HEK293 (cell line): ENCODE measurements around the gene HDAC10.

ENCODE experiments used
- CTCF ChIA-PET: fragments of 350-600 bp; formaldehyde crosslinking; extraction: SDS; loops from one replicate; lab custom pipeline; 2021; ENCODE audit warnings: antibody characterized with exemption; lab: Yijun Ruan, JAX
- POLR2A ChIA-PET: fragments of 300-600 bp; formaldehyde crosslinking; extraction: SDS; loops from one replicate; lab custom pipeline; 2020; ENCODE audit warnings: antibody characterized with exemption, inconsistent platforms; lab: Yijun Ruan, JAX
- H3K27ac ChIP-seq: fragments of 200-500 bp; sonication (Bioruptor generic); 2 replicates; pipeline ENCODE4 v1.5.1; 2014; ENCODE audit warnings: low read depth, low read length, control low read depth, inconsistent platforms; ENCODE audit errors: extremely low read depth
- H3K36me3 ChIP-seq, 2 experiments: fragments of 200-500 bp in 1 of 2; sonication (Bioruptor generic) in 1 of 2; 1 replicate in 1 of 2; 2 replicates in 1 of 2; pipeline ENCODE4 v1.5.1; 2014 to 2017; ENCODE audit warnings: inconsistent platforms in 2 of 2, low read length in 2 of 2; ENCODE audit not compliant: control insufficient read depth in 2 of 2, insufficient read depth in 1 of 2
- H3K4me1 ChIP-seq: fragments of 200-500 bp; sonication (Bioruptor generic); 2 replicates; pipeline ENCODE4 v1.5.1; 2014; ENCODE audit warnings: mild to moderate bottlenecking, low read length, inconsistent platforms; ENCODE audit not compliant: control insufficient read depth, insufficient read depth
- H3K4me3 ChIP-seq: 2 replicates; pipeline ENCODE4 v1.5.1; 2011; ENCODE audit warnings: low read depth, mild to moderate bottlenecking, control low read depth, low read length, moderate library complexity
- H3K9me3 ChIP-seq: fragments of 200-500 bp; sonication (Bioruptor generic); 2 replicates; pipeline ENCODE4 v1.5.1; 2014; ENCODE audit warnings: low read depth, low read length, inconsistent platforms; ENCODE audit not compliant: control insufficient read depth, insufficient read depth
- GLIS1 ChIP-seq: fragments of 450-650 bp; formaldehyde crosslinking; IDR thresholded peaks from 2 replicates; pipeline ENCODE4 v1.5.1; 2016; ENCODE audit warnings: missing biosample characterization, missing genetic modification characterization
- KLF1 ChIP-seq: fragments of 450-650 bp; formaldehyde crosslinking; IDR thresholded peaks from 2 replicates; pipeline ENCODE4 v1.5.1; 2016; ENCODE audit warnings: missing biosample characterization, missing genetic modification characterization
- KLF8 ChIP-seq: fragments of 450-650 bp; formaldehyde crosslinking; IDR thresholded peaks from 2 replicates; pipeline ENCODE4 v1.5.1; 2016; ENCODE audit warnings: missing biosample characterization, missing genetic modification characterization
- PATZ1 ChIP-seq: fragments of 450-650 bp; formaldehyde crosslinking; IDR thresholded peaks from 2 replicates; pipeline ENCODE4 v1.5.1; 2016; ENCODE audit warnings: missing biosample characterization, missing genetic modification characterization
- SALL2 ChIP-seq: fragments of 450-650 bp; formaldehyde crosslinking; IDR thresholded peaks from 2 replicates; pipeline ENCODE4 v1.5.0; 2017; ENCODE audit warnings: missing biosample characterization, mild to moderate bottlenecking, missing genetic modification characterization, borderline replicate concordance
- SP2 ChIP-seq: fragments of 450-650 bp; formaldehyde crosslinking; IDR thresholded peaks from 2 replicates; pipeline ENCODE4 v1.5.1; 2016; ENCODE audit warnings: missing biosample characterization, missing genetic modification characterization
- SP3 ChIP-seq: fragments of 450-650 bp; formaldehyde crosslinking; IDR thresholded peaks from 2 replicates; pipeline ENCODE4 v1.5.1; 2016; ENCODE audit warnings: missing biosample characterization, missing genetic modification characterization
- ZBTB21 ChIP-seq: fragments of 450-650 bp; formaldehyde crosslinking; IDR thresholded peaks from 2 replicates; pipeline ENCODE4 v1.5.1; 2017; ENCODE audit warnings: missing biosample characterization, missing genetic modification characterization
- ZEB2 ChIP-seq: fragments of 450-650 bp; formaldehyde crosslinking; IDR thresholded peaks from 2 replicates; pipeline ENCODE4 v1.5.1; 2016; ENCODE audit warnings: missing biosample characterization, missing genetic modification characterization
- ZFP69B ChIP-seq: fragments of 450-650 bp; formaldehyde crosslinking; IDR thresholded peaks from 2 replicates; pipeline ENCODE4 v1.5.1; 2016; ENCODE audit warnings: missing biosample characterization, missing genetic modification characterization
- ZNF174 ChIP-seq: fragments of 450-650 bp; formaldehyde crosslinking; IDR thresholded peaks from 2 replicates; pipeline ENCODE4 v1.5.0; 2017; ENCODE audit warnings: missing biosample characterization, mild to moderate bottlenecking, missing genetic modification characterization
- ZNF19 ChIP-seq: fragments of 450-650 bp; formaldehyde crosslinking; IDR thresholded peaks from 2 replicates; pipeline ENCODE4; 2016; ENCODE audit warnings: missing biosample characterization, missing genetic modification characterization, low read depth
- ZNF350 ChIP-seq: fragments of 450-650 bp; formaldehyde crosslinking; IDR thresholded peaks from 2 replicates; pipeline ENCODE4 v1.5.0; 2017; ENCODE audit warnings: missing biosample characterization, mild to moderate bottlenecking, missing genetic modification characterization
- ZNF488 ChIP-seq: fragments of 450-650 bp; formaldehyde crosslinking; IDR thresholded peaks from 2 replicates; pipeline ENCODE4 v1.5.1; 2016; ENCODE audit warnings: missing biosample characterization, missing genetic modification characterization
- ZNF501 ChIP-seq: fragments of 450-650 bp; formaldehyde crosslinking; IDR thresholded peaks from 2 replicates; pipeline ENCODE4 v1.5.1; 2016; ENCODE audit warnings: missing biosample characterization, missing genetic modification characterization
- ZNF585B ChIP-seq: fragments of 450-650 bp; formaldehyde crosslinking; IDR thresholded peaks from 2 replicates; pipeline ENCODE4 v1.5.1; 2016; ENCODE audit warnings: missing biosample characterization, missing genetic modification characterization
- ZNF596 ChIP-seq: fragments of 450-650 bp; IDR thresholded peaks from 2 replicates; pipeline ENCODE4 v1.5.0; 2018; ENCODE audit warnings: missing biosample characterization, mild to moderate bottlenecking, missing genetic modification characterization, moderate library complexity
- ZNF600 ChIP-seq: fragments of 450-650 bp; formaldehyde crosslinking; IDR thresholded peaks from 2 replicates; pipeline ENCODE4 v1.5.1; 2016; ENCODE audit warnings: missing biosample characterization, missing genetic modification characterization
- ZNF629 ChIP-seq: fragments of 450-650 bp; formaldehyde crosslinking; IDR thresholded peaks from 2 replicates; pipeline ENCODE4 v1.5.1; 2017; ENCODE audit warnings: missing biosample characterization, missing genetic modification characterization
- ZNF768 ChIP-seq: fragments of 450-650 bp; formaldehyde crosslinking; IDR thresholded peaks from 2 replicates; pipeline ENCODE4 v1.5.1; 2018; ENCODE audit warnings: missing biosample characterization, mild to moderate bottlenecking, missing genetic modification characterization
- ZNF792 ChIP-seq: fragments of 450-650 bp; formaldehyde crosslinking; IDR thresholded peaks from 2 replicates; pipeline ENCODE4 v1.5.1; 2016; ENCODE audit warnings: missing biosample characterization, missing genetic modification characterization
- ZSCAN16 ChIP-seq: fragments of 450-650 bp; formaldehyde crosslinking; IDR thresholded peaks from 2 replicates; pipeline ENCODE4 v1.5.1; 2016; ENCODE audit warnings: missing biosample characterization, missing genetic modification characterization
- TF ChIP-seq, protein P1 (sequence below): fragments of 450-650 bp; formaldehyde crosslinking; IDR thresholded peaks from 2 replicates; pipeline ENCODE4 v1.5.1; 2016; ENCODE audit warnings: missing biosample characterization, missing genetic modification characterization
- TF ChIP-seq, protein P2 (sequence below): fragments of 450-650 bp; formaldehyde crosslinking; IDR thresholded peaks from 2 replicates; pipeline ENCODE4 v1.5.1; 2016; ENCODE audit warnings: missing biosample characterization, missing genetic modification characterization, low read depth
- TF ChIP-seq, protein P3 (sequence below): fragments of 450-650 bp; formaldehyde crosslinking; optimal IDR thresholded peaks from 2 replicates; pipeline ENCODE3; 2016; ENCODE audit warnings: missing biosample characterization, mild to moderate bottlenecking, missing genetic modification characterization

HDAC10 gene

DNA sequence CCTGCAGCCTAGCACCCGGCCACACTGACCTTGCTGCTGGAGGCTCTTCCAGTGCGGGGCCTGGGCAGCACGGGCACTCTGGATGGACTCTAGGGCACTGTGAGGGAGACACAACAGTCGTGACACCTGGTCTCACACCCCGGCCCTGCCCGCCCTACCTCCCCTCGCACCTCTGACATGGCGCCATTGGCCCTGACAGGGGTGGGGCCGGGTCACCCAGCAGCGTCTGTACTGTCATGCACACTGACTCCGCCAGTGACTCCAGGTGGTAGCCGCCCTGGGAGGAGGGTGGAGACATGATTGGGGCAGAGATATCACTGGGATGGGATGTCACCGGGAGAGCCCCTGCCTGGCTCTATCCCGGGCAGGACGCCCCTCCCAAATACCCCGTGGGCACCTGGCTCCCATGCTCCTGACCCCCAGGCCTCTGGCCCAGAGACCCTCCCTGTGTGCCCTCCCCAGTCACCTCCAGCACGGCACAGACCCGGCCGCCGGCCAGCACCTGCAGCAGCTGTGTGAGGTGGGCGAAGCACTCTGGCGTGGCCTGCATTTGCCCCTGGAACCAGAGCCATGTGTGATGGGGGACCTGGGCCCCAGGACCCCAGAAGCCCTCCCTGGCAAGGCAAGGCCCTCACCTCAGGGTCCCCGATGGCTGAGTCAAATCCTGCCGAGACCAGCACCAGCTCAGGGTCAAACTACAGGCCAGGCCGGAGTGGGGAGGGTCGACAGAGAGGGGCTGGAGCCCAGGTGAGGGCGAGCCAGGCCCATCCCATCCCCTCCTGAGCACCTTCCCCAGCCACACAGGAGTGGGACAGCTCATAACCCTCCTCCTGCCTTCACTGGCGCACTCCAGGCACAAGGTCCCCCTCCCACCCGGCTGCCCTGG is 2.6 kb downstream of the HDAC10 start (continued):
- TF ChIP-seq, protein P1, sequence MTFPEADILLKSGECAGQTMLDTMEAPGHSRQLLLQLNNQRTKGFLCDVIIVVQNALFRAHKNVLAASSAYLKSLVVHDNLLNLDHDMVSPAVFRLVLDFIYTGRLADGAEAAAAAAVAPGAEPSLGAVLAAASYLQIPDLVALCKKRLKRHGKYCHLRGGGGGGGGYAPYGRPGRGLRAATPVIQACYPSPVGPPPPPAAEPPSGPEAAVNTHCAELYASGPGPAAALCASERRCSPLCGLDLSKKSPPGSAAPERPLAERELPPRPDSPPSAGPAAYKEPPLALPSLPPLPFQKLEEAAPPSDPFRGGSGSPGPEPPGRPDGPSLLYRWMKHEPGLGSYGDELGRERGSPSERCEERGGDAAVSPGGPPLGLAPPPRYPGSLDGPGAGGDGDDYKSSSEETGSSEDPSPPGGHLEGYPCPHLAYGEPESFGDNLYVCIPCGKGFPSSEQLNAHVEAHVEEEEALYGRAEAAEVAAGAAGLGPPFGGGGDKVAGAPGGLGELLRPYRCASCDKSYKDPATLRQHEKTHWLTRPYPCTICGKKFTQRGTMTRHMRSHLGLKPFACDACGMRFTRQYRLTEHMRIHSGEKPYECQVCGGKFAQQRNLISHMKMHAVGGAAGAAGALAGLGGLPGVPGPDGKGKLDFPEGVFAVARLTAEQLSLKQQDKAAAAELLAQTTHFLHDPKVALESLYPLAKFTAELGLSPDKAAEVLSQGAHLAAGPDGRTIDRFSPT (tag by site-specific recombination), result no peak
- TF ChIP-seq ZNF600 (tag by site-specific recombination), result 0 out of 2 replicates have a peak, but pooled peaks have one; percentile 1
- peak; percentile 94 for TF ChIP-seq KLF1 (tag by site-specific recombination)
- no peak for TF ChIP-seq ZNF792
- no peak for TF ChIP-seq SALL2 (tag by site-specific recombination)
- no peak for TF ChIP-seq ZFP69B (tag by site-specific recombination)

DNA sequence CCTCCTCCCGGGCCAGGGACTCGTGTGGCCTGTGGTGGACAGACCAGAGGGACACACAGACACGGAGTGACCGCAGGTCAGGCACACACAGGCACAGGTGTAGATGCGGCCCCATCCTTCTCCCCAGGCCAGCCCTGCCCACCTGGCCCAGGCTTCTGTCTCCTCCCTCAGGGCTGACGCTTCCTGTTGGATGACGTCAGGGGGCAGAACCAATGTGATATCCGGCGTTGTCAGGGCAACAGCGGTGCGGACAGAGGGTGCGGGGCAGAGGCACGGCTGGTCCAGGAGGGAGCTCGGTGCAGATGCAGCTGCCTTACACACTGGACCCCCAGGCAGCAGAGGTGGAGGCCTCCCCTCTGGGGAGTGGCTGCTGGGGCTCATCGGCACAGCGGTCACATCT is 3.3 kb downstream of the HDAC10 start:
- Histone ChIP-seq H3K9me3 (no peaks in the 10 kb centered on the region), H3K36me3 (peaks cover 8 to 56% of the 10 kb centered on the region in 2 experiments; a peak in 2 of 3 replicates), H3K4me1 (peaks cover 12% of the 10 kb centered on the region), H3K4me3 (no peak overlapping the region), H3K27ac (no peak overlapping the region; the same call in 1 of the 2 replicates)
- CTCF ChIA-PET, result interaction anchor here (1.2 kb wide), 1 partner anchor 24 kb away, joined by 3 read pairs; no protein-coding TSS in a partner anchor
- POLR2A ChIA-PET, result interaction anchor here (0.6 to 2.3 kb wide), 2 partner anchors 24 to 277 kb away, joined by 3 to 5 read pairs; partner anchors contain the start of gene SCO2
- TF ChIP-seq KLF8 (peak; percentile 14; the same call in 1 of the 2 replicates), SP2 (tag by site-specific recombination) (peak; percentile 73), ZNF174 (no peak), ZNF488 (tag by site-specific recombination) (no peak), ZNF350 (tag by site-specific recombination) (no peak), ZSCAN16 (tag by site-specific recombination) (no peak), ZBTB21 (tag by site-specific recombination) (peak; percentile 83), SP3 (peak; percentile 36; the same call in 1 of the 2 replicates), SALL2 (tag by site-specific recombination) (no peak), ZNF600 (tag by site-specific recombination) (0 out of 2 replicates have a peak, but pooled peaks have one; percentile 51), ZNF585B (no peak), PATZ1 (no peak), ZNF768 (tag by site-specific recombination) (no peak), ZNF501 (tag by site-specific recombination) (no peak), ZNF19 (tag by site-specific recombination) (no peak), ZEB2 (tag by site-specific recombination) (peak; percentile 76), ZNF596 (tag by site-specific recombination) (no peak), ZNF629 (peak; percentile 94), GLIS1 (peak; percentile 76)
- TF ChIP-seq, protein P2, sequence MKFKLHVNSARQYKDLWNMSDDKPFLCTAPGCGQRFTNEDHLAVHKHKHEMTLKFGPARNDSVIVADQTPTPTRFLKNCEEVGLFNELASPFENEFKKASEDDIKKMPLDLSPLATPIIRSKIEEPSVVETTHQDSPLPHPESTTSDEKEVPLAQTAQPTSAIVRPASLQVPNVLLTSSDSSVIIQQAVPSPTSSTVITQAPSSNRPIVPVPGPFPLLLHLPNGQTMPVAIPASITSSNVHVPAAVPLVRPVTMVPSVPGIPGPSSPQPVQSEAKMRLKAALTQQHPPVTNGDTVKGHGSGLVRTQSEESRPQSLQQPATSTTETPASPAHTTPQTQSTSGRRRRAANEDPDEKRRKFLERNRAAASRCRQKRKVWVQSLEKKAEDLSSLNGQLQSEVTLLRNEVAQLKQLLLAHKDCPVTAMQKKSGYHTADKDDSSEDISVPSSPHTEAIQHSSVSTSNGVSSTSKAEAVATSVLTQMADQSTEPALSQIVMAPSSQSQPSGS (tag by site-specific recombination), result peak; percentile 97
- TF ChIP-seq, protein P3, sequence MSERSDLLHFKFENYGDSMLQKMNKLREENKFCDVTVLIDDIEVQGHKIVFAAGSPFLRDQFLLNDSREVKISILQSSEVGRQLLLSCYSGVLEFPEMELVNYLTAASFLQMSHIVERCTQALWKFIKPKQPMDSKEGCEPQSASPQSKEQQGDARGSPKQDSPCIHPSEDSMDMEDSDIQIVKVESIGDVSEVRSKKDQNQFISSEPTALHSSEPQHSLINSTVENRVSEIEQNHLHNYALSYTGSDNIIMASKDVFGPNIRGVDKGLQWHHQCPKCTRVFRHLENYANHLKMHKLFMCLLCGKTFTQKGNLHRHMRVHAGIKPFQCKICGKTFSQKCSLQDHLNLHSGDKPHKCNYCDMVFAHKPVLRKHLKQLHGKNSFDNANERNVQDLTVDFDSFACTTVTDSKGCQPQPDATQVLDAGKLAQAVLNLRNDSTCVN, result peak; percentile 18
